ENCODE measurements around the gene IFNK.

- TF ChIP-seq, protein P1, sequence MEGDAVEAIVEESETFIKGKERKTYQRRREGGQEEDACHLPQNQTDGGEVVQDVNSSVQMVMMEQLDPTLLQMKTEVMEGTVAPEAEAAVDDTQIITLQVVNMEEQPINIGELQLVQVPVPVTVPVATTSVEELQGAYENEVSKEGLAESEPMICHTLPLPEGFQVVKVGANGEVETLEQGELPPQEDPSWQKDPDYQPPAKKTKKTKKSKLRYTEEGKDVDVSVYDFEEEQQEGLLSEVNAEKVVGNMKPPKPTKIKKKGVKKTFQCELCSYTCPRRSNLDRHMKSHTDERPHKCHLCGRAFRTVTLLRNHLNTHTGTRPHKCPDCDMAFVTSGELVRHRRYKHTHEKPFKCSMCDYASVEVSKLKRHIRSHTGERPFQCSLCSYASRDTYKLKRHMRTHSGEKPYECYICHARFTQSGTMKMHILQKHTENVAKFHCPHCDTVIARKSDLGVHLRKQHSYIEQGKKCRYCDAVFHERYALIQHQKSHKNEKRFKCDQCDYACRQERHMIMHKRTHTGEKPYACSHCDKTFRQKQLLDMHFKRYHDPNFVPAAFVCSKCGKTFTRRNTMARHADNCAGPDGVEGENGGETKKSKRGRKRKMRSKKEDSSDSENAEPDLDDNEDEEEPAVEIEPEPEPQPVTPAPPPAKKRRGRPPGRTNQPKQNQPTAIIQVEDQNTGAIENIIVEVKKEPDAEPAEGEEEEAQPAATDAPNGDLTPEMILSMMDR (IDR thresholded peaks at IDR 0.05) = no peak
- TF ChIP-seq EP300 (IDR thresholded peaks at IDR 0.05) = no peak
- no peak for TF ChIP-seq POLR2AphosphoS5 (IDR thresholded peaks at IDR 0.05)
These were observed 25.2 kb downstream of the IFNK start for GRCh38 chr9:27549196-27549755.
